ENCODE results near the gene CRHR1. TPM values are rescaled to one million over a fixed set of nuclear protein-coding genes. Genes with fewer than 3 reads are reported as not detected.

CRHR1 gene
- total RNA-seq, 1 experiment from 2014 or later: 1.6 TPM

- CTCF ChIA-PET: interaction anchor here (0.6 to 2.8 kb wide), 6 partner anchors 23 to 693 kb away, joined by 3 to 15 read pairs (median 4); partner anchors contain the start of gene ACBD4
- Mint-ChIP-seq H3K9me3 (no peaks in the 10 kb centered on the region), H3K27ac (no peak overlapping the region), H3K27me3 (ENCODE audit: low read depth) (no peaks in the 10 kb centered on the region), H3K4me1 (no peaks in the 10 kb centered on the region), H3K4me3 (no peak overlapping the region), H3K36me3 (no peaks in the 10 kb centered on the region)
- POLR2A ChIA-PET: no interaction called here
- TF ChIP-seq SOX15 (CRISPR knock-in tag; IDR thresholded peaks at IDR 0.05) (no peak), JUN (CRISPR knock-in tag; IDR thresholded peaks at IDR 0.05) (no peak), ATF1 (CRISPR knock-in tag; IDR thresholded peaks at IDR 0.05) (no peak), AR (CRISPR knock-in tag; IDR thresholded peaks at IDR 0.05) (no peak), ZSCAN18 (CRISPR knock-in tag; IDR thresholded peaks at IDR 0.05) (no peak), NFATC4 (CRISPR knock-in tag; IDR thresholded peaks at IDR 0.05) (no peak), ZBTB43 (CRISPR knock-in tag; IDR thresholded peaks at IDR 0.05) (no peak), ZNF396 (CRISPR knock-in tag; IDR thresholded peaks at IDR 0.05; ENCODE audit: borderline replicate concordance) (no peak), ZNF532 (CRISPR knock-in tag; IDR thresholded peaks at IDR 0.05; ENCODE audit: borderline replicate concordance) (no peak), ZNF416 (CRISPR knock-in tag; IDR thresholded peaks at IDR 0.05) (no peak), FOXP1 (CRISPR knock-in tag; IDR thresholded peaks at IDR 0.05; ENCODE audit: borderline replicate concordance) (no peak), HMGA2 (CRISPR knock-in tag; IDR thresholded peaks at IDR 0.05) (no peak), ZNF425 (CRISPR knock-in tag; conservative IDR thresholded peaks at IDR 0.05) (no peak)
- ATAC-seq: no peak
- DNase-seq (ENCODE audit: low spot score): no peak
These were observed 44.5 kb downstream of the CRHR1 start for GRCh38 chr17:45828582-45829133.
